GM21717 (cell line): ENCODE results near the gene LPP.

Source experiments
- ATAC-seq: cut with Tn5 transposase; IDR thresholded peaks from one replicate; pipeline ENCODE4 v1.9.1; 2021; ENCODE audit warnings: mild to moderate bottlenecking, moderate library complexity; ENCODE audit not compliant: unreplicated experiment

The LPP gene

DNA sequence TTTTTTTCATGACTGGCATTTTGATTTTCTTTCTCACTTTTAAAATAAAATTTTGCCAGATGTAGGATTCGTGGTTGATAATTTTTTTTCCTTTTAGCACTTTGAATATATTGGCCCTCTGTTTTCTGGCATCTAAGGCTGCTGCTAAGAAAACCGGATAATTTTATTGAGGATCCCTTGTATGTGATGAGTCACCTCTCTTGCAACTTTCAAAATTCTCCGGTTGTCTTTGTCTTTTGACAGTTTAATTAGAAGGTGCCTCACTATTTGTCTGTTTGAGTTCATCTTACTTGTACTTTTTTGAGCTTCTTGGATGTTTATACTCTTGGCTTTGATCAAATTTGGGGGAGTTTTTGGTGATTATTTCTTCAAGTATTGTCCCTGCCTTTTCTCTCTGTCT, 349.7 kb downstream of the LPP start:
- ATAC-seq = no peak

DNA sequence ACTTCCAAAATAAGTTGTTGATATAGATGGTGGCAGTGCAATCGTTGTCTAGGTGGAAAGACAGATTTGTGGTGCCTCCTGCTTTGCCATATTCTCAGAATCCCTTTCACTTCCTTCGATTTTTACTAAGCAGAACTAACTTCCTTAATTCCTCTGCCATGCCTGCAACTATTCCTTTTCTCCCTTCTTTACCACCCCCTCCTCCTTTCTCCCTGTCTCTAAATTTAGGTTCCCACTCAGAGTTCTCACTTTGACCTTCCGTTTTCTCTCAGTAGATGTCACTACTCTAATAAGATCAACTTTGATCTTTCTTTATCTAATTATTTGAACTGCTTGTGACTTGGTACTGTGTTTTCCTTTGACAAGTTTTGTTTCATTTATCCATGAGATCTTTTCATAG, 351.2 kb downstream of the LPP start:
- no peak for ATAC-seq

- ATAC-seq = no peak
Observed at GRCh38 chr3:188505911-188506310, 352.0 kb downstream of the LPP start.

- no peak for ATAC-seq
Observed at GRCh38 chr3:188506446-188506845, 352.5 kb downstream of the LPP start.

- ATAC-seq = no peak
Observed at GRCh38 chr3:188507244-188507720, 353.3 kb downstream of the LPP start.

- ATAC-seq = no peak
Observed at GRCh38 chr3:188508454-188508853, 354.5 kb downstream of the LPP start.

DNA sequence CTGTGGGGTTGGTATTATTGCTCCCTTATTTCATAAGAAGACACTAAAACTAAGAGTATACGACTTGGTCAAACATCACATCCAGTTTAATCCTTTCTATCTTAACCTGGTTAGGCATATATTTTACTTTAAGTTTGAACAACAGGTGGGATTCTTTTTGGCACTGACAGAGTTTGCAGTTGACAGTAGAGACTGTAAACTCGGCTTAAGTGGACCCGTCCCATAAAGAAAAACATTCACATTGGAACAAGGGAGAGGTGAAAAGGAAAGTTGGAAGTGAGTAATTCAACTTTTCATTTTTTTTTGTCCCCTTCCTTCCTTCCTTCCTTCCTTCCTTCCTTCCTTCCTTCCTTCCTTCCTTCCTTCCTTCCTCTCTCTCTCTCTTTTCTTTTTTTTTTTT, 355.4 kb downstream of the LPP start:
- no peak for ATAC-seq

DNA sequence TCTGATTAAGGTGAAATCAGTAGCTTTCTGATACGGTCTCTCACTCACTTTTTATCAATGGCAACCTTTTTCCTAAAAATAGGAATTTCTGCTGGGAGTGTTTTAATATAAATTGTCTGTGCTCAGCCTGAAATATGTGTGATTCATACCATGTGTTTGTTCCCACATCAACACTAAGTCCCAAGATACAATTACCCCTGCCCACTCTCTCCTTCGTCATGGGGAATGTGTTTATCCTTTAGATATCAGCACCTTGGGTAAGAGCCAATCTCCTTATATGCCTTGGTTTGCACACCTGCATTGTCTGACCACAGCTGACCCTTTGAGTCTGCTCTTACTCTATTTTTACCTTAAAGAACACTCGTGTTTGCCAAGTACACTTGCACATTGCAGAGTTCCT, 356.4 kb downstream of the LPP start:
- no peak for ATAC-seq

- no peak for ATAC-seq
Observed at GRCh38 chr3:188513662-188514328, 359.8 kb downstream of the LPP start.

DNA sequence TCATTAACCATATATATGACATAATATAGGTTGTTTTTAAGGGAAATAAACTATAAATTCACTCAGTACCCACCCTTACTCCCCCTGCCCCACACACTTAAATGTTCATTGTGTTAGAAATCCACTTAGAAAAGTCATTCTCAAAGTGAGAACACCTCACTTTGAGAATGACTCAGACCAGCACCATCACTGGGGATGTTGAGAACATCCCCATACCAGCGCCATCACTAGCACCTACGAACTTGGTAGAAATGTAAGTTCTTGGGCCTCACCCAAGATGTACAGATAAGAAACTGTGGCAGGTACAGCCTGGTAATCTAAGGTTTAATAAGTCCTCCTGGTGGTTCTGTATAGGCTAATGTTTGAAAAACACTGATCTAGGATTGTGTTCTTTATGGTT, 362.6 kb downstream of the LPP start:
- no peak for ATAC-seq

DNA sequence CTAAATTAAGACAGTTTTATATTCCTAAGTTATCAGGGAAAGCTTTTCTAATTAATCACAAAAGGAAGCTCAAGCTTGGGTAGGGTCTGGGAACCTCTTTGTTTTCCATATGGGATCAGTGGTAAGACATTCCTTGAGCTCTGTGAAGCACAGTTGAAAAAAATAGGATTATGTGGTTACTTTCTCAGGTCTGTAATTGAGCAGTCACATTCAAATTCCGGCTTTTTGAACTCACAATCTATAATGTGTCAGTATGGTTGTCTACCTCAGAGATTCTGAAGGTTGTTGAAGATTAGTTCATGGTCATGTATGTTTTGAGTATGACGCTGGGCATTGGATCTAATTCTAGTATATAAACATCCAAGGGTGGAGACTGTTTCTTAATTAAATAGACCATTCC, 364.5 kb downstream of the LPP start:
- ATAC-seq = no peak

- ATAC-seq = no peak
Observed at GRCh38 chr3:188518835-188519452, 365.0 kb downstream of the LPP start.

- no peak for ATAC-seq
Observed at GRCh38 chr3:188520466-188520865, 366.5 kb downstream of the LPP start.

- ATAC-seq = no peak
Observed at GRCh38 chr3:188522115-188522514, 368.2 kb downstream of the LPP start.

- ATAC-seq = no peak
Observed at GRCh38 chr3:188523291-188523690, 369.3 kb downstream of the LPP start.

- no peak for ATAC-seq
Observed at GRCh38 chr3:188524052-188524451, 370.1 kb downstream of the LPP start.

DNA sequence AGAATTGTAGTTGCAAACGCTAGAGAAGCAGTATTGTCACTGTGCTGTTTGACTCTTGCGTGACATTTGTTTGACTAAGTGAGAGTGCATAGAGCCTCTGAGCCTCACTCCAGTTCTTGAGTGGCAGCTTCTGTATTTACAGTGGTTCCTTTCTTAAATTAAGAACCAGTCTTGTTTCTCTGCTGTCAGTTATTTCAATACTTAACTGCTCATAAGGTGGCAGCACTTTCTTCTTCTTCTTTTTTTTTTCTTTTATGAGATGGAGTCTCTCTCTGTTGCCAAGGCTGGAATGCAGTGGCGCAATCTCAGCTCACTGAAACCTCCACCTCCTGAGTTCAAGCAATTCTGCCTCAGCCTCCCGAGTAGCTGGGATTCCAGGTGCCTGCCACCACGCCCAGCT, 372.1 kb downstream of the LPP start:
- no peak for ATAC-seq

DNA sequence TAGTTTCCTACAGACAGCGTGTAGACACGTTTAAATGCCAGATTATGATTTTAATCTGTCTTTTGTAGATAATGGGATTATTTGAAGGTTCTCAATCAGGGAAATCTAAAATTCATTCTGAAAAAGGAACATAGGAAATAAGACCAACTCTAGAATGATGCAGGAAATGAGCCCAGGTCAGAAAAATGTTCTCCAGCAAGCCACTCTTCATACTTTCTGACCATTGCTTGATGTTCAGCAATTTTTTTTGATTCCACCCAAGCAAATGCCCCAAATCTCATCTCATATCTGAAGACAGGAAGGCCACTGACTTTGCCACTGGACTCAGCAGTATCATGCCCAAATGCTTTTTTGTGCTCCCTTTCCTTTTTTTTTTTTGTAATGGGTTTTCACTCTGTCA, 373.4 kb downstream of the LPP start:
- no peak for ATAC-seq

DNA sequence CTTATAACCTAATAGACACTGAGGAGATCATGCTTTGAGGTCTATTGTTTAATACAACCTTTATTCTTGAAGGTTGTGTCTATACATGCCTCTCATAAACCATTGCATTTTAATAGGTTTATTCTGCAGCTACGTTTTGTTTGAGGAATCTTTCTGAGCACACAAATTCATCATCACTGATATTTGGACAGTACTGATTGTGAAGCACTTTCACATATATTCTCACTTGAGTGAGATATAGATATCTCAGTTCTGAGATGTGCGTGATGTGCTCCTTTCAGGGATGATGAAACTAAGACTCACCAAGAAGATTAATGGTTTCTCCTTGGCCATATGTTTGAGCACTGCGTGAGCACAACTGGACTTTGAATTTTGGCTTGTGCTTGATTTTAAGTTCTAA, 374.4 kb downstream of the LPP start:
- ATAC-seq = no peak

- no peak for ATAC-seq
Observed at GRCh38 chr3:188529228-188529627, 375.3 kb downstream of the LPP start.

GRCh38 chr3:188530226-188530625, 376.3 kb downstream of the LPP start:
- no peak for ATAC-seq

GRCh38 chr3:188531210-188531609, 377.3 kb downstream of the LPP start:
- no peak for ATAC-seq

- no peak for ATAC-seq
Observed at GRCh38 chr3:188533172-188533571, 379.2 kb downstream of the LPP start.
